H1 (cell line): Measurements from ENCODE around the gene NUDT12. TPM values are rescaled to one million over a fixed set of nuclear protein-coding genes. Genes with fewer than 3 reads are reported as not detected.

ENCODE experiments used
- CTCF ChIA-PET: fragments of 300-600 bp; sonication (Branson Sonifier 250); formaldehyde crosslinking; loops from one replicate; lab custom pipeline; 2021; ENCODE audit not compliant: partially characterized antibody; lab: Charles Lee
- POLR2A ChIA-PET: fragments of 300-600 bp; sonication (Branson Sonifier 250); formaldehyde crosslinking; loops from one replicate; lab custom pipeline; 2021; ENCODE audit warnings: inconsistent platforms; ENCODE audit not compliant: partially characterized antibody; lab: Charles Lee
- DNase-seq, 2 experiments: peaks; one replicate each; pipeline versions ENCODE4 v3.0.0 to v3.0.0-alpha.2; 2010 to 2022; ENCODE audit warnings: low spot score in 2 of 2, low read depth in 1 of 2, mixed read lengths in 1 of 2
- FAIRE-seq: peaks from 2 replicates; lab custom pipeline; 2011; peaks lifted over from hg19 to GRCh38; lab: Jason Lieb, UNC
- H2AFZ ChIP-seq: 2 replicates; pipeline ENCODE4 v1.8.1; 2012; ENCODE audit warnings: low read length, inconsistent platforms
- H2AK5ac ChIP-seq: 2 replicates; pipeline ENCODE4 v1.6.1; 2013; ENCODE audit warnings: low read depth, low read length
- H2BK120ac ChIP-seq: replicated peaks from 2 replicates; pipeline ENCODE3; 2013; ENCODE audit warnings: low read depth, low read length, inconsistent platforms
- H2BK12ac ChIP-seq: 2 replicates; pipeline ENCODE4 v1.6.1; 2013; ENCODE audit warnings: low read depth, low read length
- H2BK15ac ChIP-seq: 2 replicates; pipeline ENCODE4 v1.6.1; 2013; ENCODE audit warnings: low read length
- H2BK20ac ChIP-seq: 2 replicates; pipeline ENCODE4 v1.6.1; 2013; ENCODE audit warnings: low read length
- H2BK5ac ChIP-seq: 2 replicates; pipeline ENCODE4 v1.6.1; 2013; ENCODE audit warnings: low read depth, low read length
- H3K14ac ChIP-seq: 2 replicates; pipeline ENCODE4 v1.6.1; 2013; ENCODE audit warnings: inconsistent platforms; ENCODE audit not compliant: insufficient read length
- H3K18ac ChIP-seq: 2 replicates; pipeline ENCODE4 v1.6.1; 2013; ENCODE audit warnings: low read length; ENCODE audit errors: extremely low read depth
- H3K23ac ChIP-seq: 2 replicates; pipeline ENCODE4 v1.6.1; 2013; ENCODE audit warnings: inconsistent platforms; ENCODE audit not compliant: insufficient read length
- H3K23me2 ChIP-seq: 2 replicates; pipeline ENCODE4 v1.6.1; 2013; ENCODE audit warnings: low read depth, low read length
- H3K27ac ChIP-seq: 2 replicates; pipeline ENCODE4 v1.6.1; 2011; ENCODE audit warnings: low read depth, low read length, inconsistent platforms
- H3K27me3 ChIP-seq, 4 experiments: replicated peaks in 1 of 4; 1 replicate in 1 of 4; 2 replicates in 3 of 4; pipeline versions ENCODE4 v1.6.1 to v1.8.1; 2011 to 2013; ENCODE audit warnings: low read length in 3 of 4, mild to moderate bottlenecking in 3 of 4, inconsistent platforms in 2 of 4, mixed read lengths in 2 of 4, moderate library complexity in 1 of 4; ENCODE audit not compliant: control insufficient read depth in 3 of 4, insufficient read depth in 3 of 4; ENCODE audit errors: extremely low read depth in 1 of 4
- H3K36me3 ChIP-seq, 4 experiments: 2 replicates each; pipeline versions ENCODE4 v1.6.1 to v1.8.1; 2011 to 2013; ENCODE audit warnings: mild to moderate bottlenecking in 4 of 4, low read length in 3 of 4, moderate library complexity in 2 of 4, control low read depth in 1 of 4, inconsistent platforms in 1 of 4; ENCODE audit not compliant: insufficient read depth in 4 of 4, control insufficient read depth in 2 of 4
- H3K4ac ChIP-seq: replicated peaks from 2 replicates; pipeline ENCODE3; 2013; ENCODE audit warnings: low read length, low read depth, mixed read lengths, inconsistent platforms; ENCODE audit not compliant: insufficient read length
- H3K4me1 ChIP-seq, 4 experiments: replicated peaks in 1 of 4; 1 replicate in 1 of 4; 2 replicates in 3 of 4; pipeline versions ENCODE4 v1.6.1 to v1.8.1; 2011 to 2013; ENCODE audit warnings: low read length in 3 of 4, inconsistent platforms in 2 of 4, mixed read lengths in 1 of 4; ENCODE audit not compliant: insufficient read depth in 4 of 4, control insufficient read depth in 3 of 4
- H3K4me2 ChIP-seq, 2 experiments: 2 replicates each; pipeline versions ENCODE4 v1.6.1 to v1.8.1; 2011 to 2013; ENCODE audit warnings: low read depth in 2 of 2, low read length in 2 of 2, control low read depth in 1 of 2, inconsistent platforms in 1 of 2, mild to moderate bottlenecking in 1 of 2; ENCODE audit not compliant: insufficient read depth in 1 of 2
- H3K4me3 ChIP-seq, 4 experiments: fragments of 200-600, 300-600 bp in 1 of 4; sonication (generic), shearing (Covaris generic), sonication (Bioruptor Twin) in 1 of 4; 2 replicates each; pipeline versions ENCODE4 v1.5.1 to v1.8.1; 2011 to 2016; ENCODE audit warnings: low read length in 4 of 4, low read depth in 3 of 4, control low read depth in 2 of 4, inconsistent platforms in 2 of 4, mild to moderate bottlenecking in 2 of 4, mixed read lengths in 1 of 4, moderate library complexity in 1 of 4; ENCODE audit not compliant: insufficient read depth in 2 of 4; ENCODE audit errors: extremely low read depth in 1 of 4
- H3K56ac ChIP-seq: replicated peaks from 2 replicates; pipeline ENCODE3; 2013; ENCODE audit warnings: low read depth, mild to moderate bottlenecking, mixed read lengths, low read length, inconsistent platforms; ENCODE audit not compliant: insufficient read length
- H3K79me1 ChIP-seq: 2 replicates; pipeline ENCODE4 v1.6.1; 2013; ENCODE audit warnings: low read depth, low read length, control low read depth
- H3K79me2 ChIP-seq, 2 experiments: 2 replicates each; pipeline versions ENCODE4 v1.6.1 to v1.8.1; 2012 to 2013; ENCODE audit warnings: low read length in 2 of 2, mild to moderate bottlenecking in 2 of 2, inconsistent platforms in 1 of 2; ENCODE audit not compliant: insufficient read depth in 2 of 2, control insufficient read depth in 1 of 2
- H3K9ac ChIP-seq, 4 experiments: replicated peaks in 1 of 4; 1 replicate in 1 of 4; 2 replicates in 3 of 4; pipeline versions ENCODE4 v1.6.1 to v1.8.1; 2011 to 2013; ENCODE audit warnings: low read depth in 3 of 4, low read length in 3 of 4, control low read depth in 2 of 4, mild to moderate bottlenecking in 2 of 4, moderate library complexity in 2 of 4, inconsistent platforms in 1 of 4; ENCODE audit errors: extremely low read depth in 1 of 4
- H3K9me3 ChIP-seq, 2 experiments: 2 replicates each; pipeline versions ENCODE4 v1.6.1 to v1.8.1; 2012 to 2013; ENCODE audit warnings: mild to moderate bottlenecking in 2 of 2, moderate library complexity in 2 of 2, control low read depth in 1 of 2, inconsistent platforms in 1 of 2, low read depth in 1 of 2, low read length in 1 of 2, mixed read lengths in 1 of 2; ENCODE audit not compliant: insufficient read depth in 2 of 2
- H4K20me1 ChIP-seq, 2 experiments: replicated peaks in 1 of 2; 2 replicates each; pipeline versions ENCODE3 to v1.8.1; 2011 to 2013; ENCODE audit warnings: inconsistent platforms in 2 of 2, low read length in 2 of 2, mild to moderate bottlenecking in 1 of 2; ENCODE audit not compliant: insufficient read depth in 2 of 2, control insufficient read depth in 1 of 2
- H4K5ac ChIP-seq: 2 replicates; pipeline ENCODE4 v1.6.1; 2013; ENCODE audit warnings: low read length, low read depth, mixed read lengths, inconsistent platforms; ENCODE audit not compliant: insufficient read length
- H4K8ac ChIP-seq: 2 replicates; pipeline ENCODE4 v1.8.0; 2013; ENCODE audit warnings: mild to moderate bottlenecking, moderate library complexity, low read length, inconsistent platforms; ENCODE audit not compliant: insufficient read depth; ENCODE audit errors: extremely low read depth
- H4K91ac ChIP-seq: replicated peaks from 2 replicates; pipeline ENCODE3; 2013; ENCODE audit warnings: low read length, mixed read lengths, inconsistent platforms; ENCODE audit not compliant: insufficient read length
- ASH2L ChIP-seq: fragments of 200-600, 300-600 bp; sonication (generic); IDR thresholded peaks from one replicate; pipeline ENCODE4 v1.7.1; 2017; ENCODE audit warnings: low read length
- CREB1 ChIP-seq: IDR thresholded peaks from 2 replicates; pipeline ENCODE4 v1.6.1; 2012; ENCODE audit warnings: inconsistent platforms
- CTBP2 ChIP-seq: IDR thresholded peaks from 2 replicates; pipeline ENCODE4 v1.7.0; 2011; ENCODE audit warnings: borderline replicate concordance, mild to moderate bottlenecking, moderate library complexity, mixed read lengths, low read length; ENCODE audit not compliant: insufficient read depth, insufficient read length
- EGR1 ChIP-seq: IDR thresholded peaks from 2 replicates; pipeline ENCODE4 v1.6.1; 2011; ENCODE audit warnings: low read depth, low read length, borderline replicate concordance
- POLR2AphosphoS5 ChIP-seq: IDR thresholded peaks from 2 replicates; pipeline ENCODE4 v1.6.1; 2011; ENCODE audit warnings: low read depth, low read length
- RFX5 ChIP-seq: IDR thresholded peaks from 2 replicates; pipeline ENCODE4 v1.6.1; 2011; ENCODE audit warnings: low read depth, low read length, improper control_type of control experiment, borderline replicate concordance
- SIX5 ChIP-seq: IDR thresholded peaks from 2 replicates; pipeline ENCODE4 v1.6.1; 2011; ENCODE audit warnings: mild to moderate bottlenecking, low read depth, low read length
- SP4 ChIP-seq: IDR thresholded peaks from 2 replicates; pipeline ENCODE4 v1.6.1; 2012; ENCODE audit warnings: low read length, inconsistent platforms
- WGBS, 2 experiments: shearing (Covaris generic) in 1 of 2; methylation state at CpG; one replicate each; pipeline versions ENCODE4 v1.1.6 to v1.1.7; 2013 to 2015; ENCODE audit warnings: low lambda C conversion rate in 2 of 2, mixed read lengths in 2 of 2, inconsistent platforms in 1 of 2, low coverage in 1 of 2, missing lambda C conversion rate in 1 of 2; ENCODE audit not compliant: insufficient replicate concordance in 2 of 2, insufficient coverage in 1 of 2, insufficient read length in 1 of 2; ENCODE audit errors: extremely low coverage in 1 of 2, missing lambda C conversion rate in 1 of 2; 5-methylcytosine and 5-hydroxymethylcytosine counted together
- polyA plus RNA-seq, 7 experiments: library from polyadenylated mRNA; depleted of rRNA in 3 of 7; stranded (reverse) in 5 of 7; unstranded in 2 of 7; fragments of >200 nt in 5 of 7; fragments of 200-250 nt in 2 of 7; gene quantifications; 1 replicate in 5 of 7; 2 replicates in 1 of 7; 4 replicates in 1 of 7; pipeline versions ENCODE4 v1.2.1 to v1.2.3, GENCODE V29; 2011 to 2013; ENCODE audit warnings: missing spikeins in 2 of 7, mixed read lengths in 2 of 7
- total RNA-seq: library from RNA; stranded (reverse); fragmentation: NEBNext Ultra II Directional; extraction: Animal tissue kit (Norgen Biotek cat#: 25700); gene quantifications from 2 replicates; pipeline ENCODE4 v1.2.1, GENCODE V29; 2021
- TF ChIP-seq, protein P1 (sequence below): IDR thresholded peaks from 2 replicates; pipeline ENCODE4 v1.6.1; 2011; ENCODE audit warnings: low read depth, mild to moderate bottlenecking, low read length; ENCODE audit not compliant: insufficient read depth

The NUDT12 gene
- total and polyA plus RNA-seq, 2 of the 8 experiments (the other 6 are each of a cell fraction or from before 2014, with no cell fraction given) = 3.6 to 12.5 TPM

DNA sequence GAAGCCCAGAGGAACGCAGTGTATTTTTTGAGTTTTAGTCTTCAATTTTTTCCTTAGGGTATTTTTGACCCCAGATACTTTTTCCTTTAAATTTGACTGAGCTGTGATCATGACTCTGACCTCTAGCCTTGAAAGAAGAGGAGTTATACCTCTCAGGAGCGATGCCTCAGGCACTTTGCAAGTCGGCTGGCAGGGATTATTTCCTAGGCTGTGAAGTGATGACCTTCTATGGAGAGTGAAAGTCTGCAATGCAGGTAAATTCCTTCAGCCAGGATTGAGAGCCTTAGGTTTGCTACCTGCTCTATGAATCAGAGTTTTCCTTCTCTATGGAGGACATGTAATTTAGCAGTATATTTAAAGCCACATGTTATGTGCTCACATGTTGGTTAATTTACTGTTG is 10.8 kb upstream of the NUDT12 start:
- ChIA-PET CTCF (no interaction called here), POLR2A (no interaction called here)
- Histone ChIP-seq H3K14ac (no peak overlapping the region), H2BK5ac (no peak overlapping the region), H2BK15ac (no peak overlapping the region), H3K36me3 (no peaks in the 10 kb centered on the region), H3K27me3 (no peaks in the 10 kb centered on the region), H2BK12ac (no peak overlapping the region), H3K56ac (no peak overlapping the region), H2AFZ (peak overlapping the region; percentile 11; the same call in 1 of the 2 replicates), H4K8ac (no peak overlapping the region), H3K4me1 (no peaks in the 10 kb centered on the region; a peak in 2 of 7 replicates), H2BK20ac (no peak overlapping the region), H3K23me2 (no peaks in the 10 kb centered on the region; the same call in 1 of the 2 replicates), H3K9me3 (no peaks in the 10 kb centered on the region), H3K79me2 (no peaks in the 10 kb centered on the region), H3K9ac (no peak overlapping the region), H4K91ac (no peak overlapping the region), H3K79me1 (no peaks in the 10 kb centered on the region), H4K5ac (no peak overlapping the region), H3K4ac (no peak overlapping the region), H3K18ac (no peak overlapping the region), H3K4me3 (no peak overlapping the region), H4K20me1 (no peaks in the 10 kb centered on the region), H2BK120ac (no peak overlapping the region), H3K4me2 (no peak overlapping the region), H3K23ac (no peak overlapping the region), H3K27ac (no peak overlapping the region), H2AK5ac (no peak overlapping the region)
- FAIRE-seq (peak; percentile 81), DNase-seq (no peak)
- WGBS, 2 experiments = 63% methylated on average over 3 of the region's 3 CpGs; no CpG with 5 or more reads in 1 of the 2 experiments
- TF ChIP-seq RFX5 (no peak), SIX5 (no peak), SP4 (no peak), CTBP2 (no peak), EGR1 (no peak), POLR2AphosphoS5 (no peak), ASH2L (no peak), CREB1 (no peak)
- TF ChIP-seq, protein P1, sequence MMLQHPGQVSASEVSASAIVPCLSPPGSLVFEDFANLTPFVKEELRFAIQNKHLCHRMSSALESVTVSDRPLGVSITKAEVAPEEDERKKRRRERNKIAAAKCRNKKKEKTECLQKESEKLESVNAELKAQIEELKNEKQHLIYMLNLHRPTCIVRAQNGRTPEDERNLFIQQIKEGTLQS = no peak
